Parathyroid adenoma (tissue), 2 donors: ENCODE measurements around the gene PIP4K2C.

Source experiments
- H2AFZ ChIP-seq: fragments of 300-600 bp; sonication (generic); one replicate; pipeline ENCODE4 v1.7.0; 2017; ENCODE audit warnings: antibody characterized with exemption, mild to moderate bottlenecking
- H3K27ac ChIP-seq: fragments of 300-600 bp; sonication (generic); one replicate; pipeline ENCODE4 v1.7.0; 2017
- H3K27me3 ChIP-seq: fragments of 300-600 bp; sonication (generic); one replicate; pipeline ENCODE4 v1.7.0; 2017; ENCODE audit warnings: low read length; ENCODE audit not compliant: control insufficient read depth, insufficient read depth
- H3K36me3 ChIP-seq: fragments of 300-600 bp; sonication (generic); one replicate; pipeline ENCODE4 v1.7.0; 2017; ENCODE audit warnings: low read length; ENCODE audit not compliant: control insufficient read depth, insufficient read depth
- H3K4me1 ChIP-seq: fragments of 300-600 bp; sonication (generic); one replicate; pipeline ENCODE4 v1.7.0; 2017; ENCODE audit warnings: control low read depth
- H3K4me2 ChIP-seq: fragments of 300-600 bp; sonication (generic); one replicate; pipeline ENCODE4 v1.7.0; 2017; ENCODE audit warnings: low read length
- H3K4me3 ChIP-seq: fragments of 300-600 bp; sonication (generic); one replicate; pipeline ENCODE4 v1.7.0; 2017; ENCODE audit warnings: low read depth, low read length
- H3K79me2 ChIP-seq: fragments of 300-600 bp; sonication (generic); one replicate; pipeline ENCODE4 v1.7.0; 2017; ENCODE audit warnings: control low read depth
- H3K9ac ChIP-seq: fragments of 300-600 bp; sonication (generic); one replicate; pipeline ENCODE4 v1.7.0; 2017; ENCODE audit warnings: mild to moderate bottlenecking
- H3K9me3 ChIP-seq: fragments of 300-600 bp; sonication (generic); one replicate; pipeline ENCODE4 v1.7.0; 2017; ENCODE audit warnings: low read length; ENCODE audit not compliant: control insufficient read depth
- TF ChIP-seq, protein P1 (sequence below): fragments of 300-600 bp; sonication (generic); IDR thresholded peaks from one replicate; pipeline ENCODE4 v1.7.0; 2017; ENCODE audit warnings: antibody characterized with exemption, mild to moderate bottlenecking
- donor health status: primary hyperparathyroidism.

The PIP4K2C gene

DNA sequence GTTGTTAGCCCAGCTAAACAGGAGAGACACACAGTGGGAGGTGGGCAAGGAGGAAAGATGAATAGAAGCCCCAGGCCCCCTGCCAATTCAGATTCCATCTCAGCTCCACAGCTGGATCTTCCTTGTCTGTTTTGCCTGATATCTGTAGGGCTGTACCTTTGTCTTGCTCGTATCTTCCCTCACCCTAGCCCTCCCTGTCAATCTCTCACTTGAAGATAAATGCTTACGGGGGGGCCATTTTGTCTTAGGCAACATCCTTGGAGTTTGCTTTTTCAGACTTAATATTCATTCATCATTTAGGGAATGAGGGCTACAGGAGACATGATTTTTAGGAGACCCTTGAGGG is 38.7 kb upstream of the PIP4K2C start:
- Histone ChIP-seq H3K27ac (no peak overlapping the region), H3K36me3 (no peaks in the 10 kb centered on the region), H3K9me3 (no peaks in the 10 kb centered on the region), H3K79me2 (peaks cover 2% of the 10 kb centered on the region), H3K9ac (no peak overlapping the region), H3K4me1 (peaks cover 4% of the 10 kb centered on the region), H3K4me2 (no peak overlapping the region), H2AFZ (no peak overlapping the region), H3K27me3 (no peaks in the 10 kb centered on the region), H3K4me3 (no peak overlapping the region)
- TF ChIP-seq, protein P1, sequence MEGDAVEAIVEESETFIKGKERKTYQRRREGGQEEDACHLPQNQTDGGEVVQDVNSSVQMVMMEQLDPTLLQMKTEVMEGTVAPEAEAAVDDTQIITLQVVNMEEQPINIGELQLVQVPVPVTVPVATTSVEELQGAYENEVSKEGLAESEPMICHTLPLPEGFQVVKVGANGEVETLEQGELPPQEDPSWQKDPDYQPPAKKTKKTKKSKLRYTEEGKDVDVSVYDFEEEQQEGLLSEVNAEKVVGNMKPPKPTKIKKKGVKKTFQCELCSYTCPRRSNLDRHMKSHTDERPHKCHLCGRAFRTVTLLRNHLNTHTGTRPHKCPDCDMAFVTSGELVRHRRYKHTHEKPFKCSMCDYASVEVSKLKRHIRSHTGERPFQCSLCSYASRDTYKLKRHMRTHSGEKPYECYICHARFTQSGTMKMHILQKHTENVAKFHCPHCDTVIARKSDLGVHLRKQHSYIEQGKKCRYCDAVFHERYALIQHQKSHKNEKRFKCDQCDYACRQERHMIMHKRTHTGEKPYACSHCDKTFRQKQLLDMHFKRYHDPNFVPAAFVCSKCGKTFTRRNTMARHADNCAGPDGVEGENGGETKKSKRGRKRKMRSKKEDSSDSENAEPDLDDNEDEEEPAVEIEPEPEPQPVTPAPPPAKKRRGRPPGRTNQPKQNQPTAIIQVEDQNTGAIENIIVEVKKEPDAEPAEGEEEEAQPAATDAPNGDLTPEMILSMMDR, result no peak

DNA sequence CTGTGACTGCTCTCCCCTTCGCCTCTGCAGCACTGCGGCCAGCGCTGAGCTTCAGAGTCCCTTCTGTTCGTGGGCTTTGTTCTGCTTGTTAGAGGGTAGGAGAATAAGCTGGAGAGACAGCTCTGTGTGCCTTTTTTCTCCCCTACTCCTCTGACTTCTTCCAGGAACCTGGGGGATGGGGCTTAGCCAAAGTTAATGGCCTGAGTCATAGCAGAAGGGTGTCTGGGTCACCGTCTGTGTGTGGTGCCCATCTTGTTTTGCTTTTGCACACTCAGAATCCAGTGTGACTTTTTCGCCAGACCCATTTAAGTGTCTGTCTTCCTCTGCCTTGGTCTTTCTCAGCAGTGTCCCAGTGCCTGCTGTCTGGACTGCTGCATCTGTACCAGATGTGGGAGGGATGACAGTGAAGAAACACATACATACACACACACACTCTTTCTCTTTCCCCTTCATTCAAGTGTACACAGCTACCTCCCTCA is 38.1 kb upstream of the PIP4K2C start:
- TF ChIP-seq, protein P1, result no peak
- no peak overlapping the region for H3K4me3 ChIP-seq
- no peak overlapping the region for H2AFZ ChIP-seq
- no peak overlapping the region for H3K4me2 ChIP-seq
- no peak overlapping the region for H3K27ac ChIP-seq
- peaks cover 4% of the 10 kb centered on the region for H3K4me1 ChIP-seq
- H3K9ac ChIP-seq, result no peak overlapping the region
- H3K36me3 ChIP-seq, result no peaks in the 10 kb centered on the region
- H3K79me2 ChIP-seq, result peaks cover 2% of the 10 kb centered on the region
- no peaks in the 10 kb centered on the region for H3K9me3 ChIP-seq
- no peaks in the 10 kb centered on the region for H3K27me3 ChIP-seq

DNA sequence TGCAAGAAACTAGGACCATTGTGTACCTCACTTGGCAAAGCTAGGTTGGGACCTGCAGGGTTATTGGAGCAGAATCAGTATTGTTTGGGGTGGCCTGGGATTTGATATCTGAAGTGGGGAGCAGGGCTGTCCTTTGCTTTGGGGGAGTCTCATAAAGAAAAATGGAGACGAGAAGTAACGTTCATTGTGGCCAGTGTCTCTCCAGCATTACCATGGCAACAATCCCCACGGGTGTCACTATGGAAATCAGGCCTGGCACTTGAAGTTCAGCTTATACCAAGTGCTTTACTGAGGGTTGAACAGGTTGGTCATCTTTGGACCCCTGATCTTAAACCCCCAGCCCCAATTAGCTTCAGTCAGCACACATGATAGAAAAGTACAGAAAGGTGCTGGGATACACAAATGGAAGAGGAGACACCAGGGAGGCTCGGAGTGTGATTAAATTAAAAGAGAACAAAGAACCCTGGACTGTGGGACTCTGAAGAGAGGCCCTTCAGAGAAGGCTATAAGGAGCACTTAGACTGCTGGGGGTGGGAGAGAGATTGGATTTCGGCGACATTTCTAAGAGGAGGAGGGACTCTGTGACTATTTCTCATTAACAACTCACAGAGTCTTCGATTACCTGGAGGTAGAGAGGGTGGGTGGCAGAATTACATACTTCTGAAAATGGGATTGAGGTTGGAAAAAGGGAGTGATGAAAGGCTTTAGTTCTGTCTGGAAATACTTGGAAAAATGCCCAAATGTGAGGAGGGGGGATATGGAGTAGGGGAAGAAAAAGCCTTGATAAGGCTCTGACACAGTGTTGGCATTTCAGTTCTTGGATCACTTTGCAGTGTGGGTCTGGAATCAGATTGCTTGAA is 37.4 kb upstream of the PIP4K2C start:
- Histone ChIP-seq H3K4me3 (no peak overlapping the region), H3K9me3 (no peaks in the 10 kb centered on the region), H3K4me1 (peaks cover 4% of the 10 kb centered on the region), H3K27ac (no peak overlapping the region), H2AFZ (no peak overlapping the region), H3K79me2 (peaks cover 2% of the 10 kb centered on the region), H3K4me2 (no peak overlapping the region), H3K36me3 (no peaks in the 10 kb centered on the region), H3K9ac (no peak overlapping the region), H3K27me3 (no peaks in the 10 kb centered on the region)
- TF ChIP-seq, protein P1, result no peak

DNA sequence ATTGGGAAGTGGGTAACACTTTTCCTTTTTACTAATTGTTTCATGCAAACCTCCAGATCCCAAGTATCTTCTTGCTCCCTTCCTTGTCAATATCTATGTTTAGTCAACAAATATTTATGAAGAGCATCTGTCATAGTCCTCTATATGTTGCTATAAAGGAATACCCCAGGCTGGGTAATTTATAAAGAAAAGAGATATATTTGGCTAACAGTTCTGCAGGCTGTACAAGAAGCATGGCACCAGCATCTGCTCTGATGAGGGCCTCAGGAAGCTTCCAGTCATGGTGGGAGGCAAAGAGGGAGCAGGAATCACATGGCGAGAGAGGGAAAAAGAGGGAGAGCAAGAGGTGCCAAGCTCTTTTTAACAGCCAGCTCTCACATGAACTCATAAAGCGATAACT is 36.5 kb upstream of the PIP4K2C start:
- no peak overlapping the region for H3K27ac ChIP-seq
- H3K4me2 ChIP-seq, result no peak overlapping the region
- H3K9ac ChIP-seq, result no peak overlapping the region
- H2AFZ ChIP-seq, result no peak overlapping the region
- H3K4me1 ChIP-seq, result peaks cover 4% of the 10 kb centered on the region
- no peaks in the 10 kb centered on the region for H3K9me3 ChIP-seq
- no peak overlapping the region for H3K4me3 ChIP-seq
- no peaks in the 10 kb centered on the region for H3K36me3 ChIP-seq
- no peaks in the 10 kb centered on the region for H3K27me3 ChIP-seq
- TF ChIP-seq, protein P1, result no peak
- peaks cover 2% of the 10 kb centered on the region for H3K79me2 ChIP-seq

DNA sequence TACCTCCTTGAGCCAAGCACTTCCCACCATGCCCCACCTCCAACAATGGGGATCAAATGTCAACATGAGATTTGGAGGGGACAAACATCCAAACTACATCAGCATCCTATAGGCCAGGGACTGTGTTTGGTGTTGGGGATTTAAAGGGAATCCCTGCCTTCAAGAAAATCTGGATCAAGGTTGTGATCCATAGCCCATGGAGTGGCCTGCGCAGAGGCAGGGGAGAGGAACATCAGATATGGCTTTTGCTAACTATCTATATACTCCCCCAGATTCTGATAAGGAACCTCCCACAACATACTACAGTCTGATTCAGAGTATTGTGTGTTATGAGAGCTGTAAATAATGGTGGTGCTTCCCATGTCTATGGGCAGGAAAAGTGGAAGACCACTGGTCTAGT is 36.1 kb upstream of the PIP4K2C start:
- Histone ChIP-seq H3K9me3 (no peaks in the 10 kb centered on the region), H3K27ac (no peak overlapping the region), H3K79me2 (no peaks in the 10 kb centered on the region), H3K36me3 (no peaks in the 10 kb centered on the region), H3K4me2 (no peak overlapping the region), H3K4me1 (peaks cover 4% of the 10 kb centered on the region), H2AFZ (no peak overlapping the region), H3K9ac (no peak overlapping the region), H3K27me3 (no peaks in the 10 kb centered on the region), H3K4me3 (no peak overlapping the region)
- TF ChIP-seq, protein P1, result no peak
